ENCODE measurements around the gene PDGFA. TPM values are rescaled to one million over a fixed set of nuclear protein-coding genes. Genes with fewer than 3 reads are reported as not detected.

PDGFA gene
- total RNA-seq, 1 donor from 2014 or later, result 0.85 TPM

- TF ChIP-seq CTCF (IDR thresholded peaks at IDR 0.05; ENCODE audit: unreplicated experiment), result no peak
- H3K4me3 Mint-ChIP-seq (ENCODE audit: unreplicated experiment), result no peak overlapping the region
- H3K4me1 Mint-ChIP-seq (ENCODE audit: unreplicated experiment), result peaks cover 9% of the 10 kb centered on the region
- H3K27me3 Mint-ChIP-seq (ENCODE audit: unreplicated experiment), result peaks cover 3% of the 10 kb centered on the region
- no peak for DNase-seq (ENCODE audit: low spot score)
- no peaks in the 10 kb centered on the region for H3K36me3 Mint-ChIP-seq (ENCODE audit: low read depth, unreplicated experiment)
- H3K27ac Mint-ChIP-seq (ENCODE audit: unreplicated experiment), result no peak overlapping the region
- H3K9me3 Mint-ChIP-seq (ENCODE audit: unreplicated experiment), result no peaks in the 10 kb centered on the region
Measured at GRCh38 chr7:457814-458510, 61.7 kb downstream of the PDGFA start.

- TF ChIP-seq CTCF (IDR thresholded peaks at IDR 0.05; ENCODE audit: unreplicated experiment), result no peak
- DNase-seq (ENCODE audit: low spot score), result no peak
- Mint-ChIP-seq H3K27me3 (ENCODE audit: unreplicated experiment) (peaks cover 8% of the 10 kb centered on the region), H3K4me1 (ENCODE audit: unreplicated experiment) (no peaks in the 10 kb centered on the region), H3K4me3 (ENCODE audit: unreplicated experiment) (no peak overlapping the region), H3K27ac (ENCODE audit: unreplicated experiment) (no peak overlapping the region), H3K36me3 (ENCODE audit: low read depth, unreplicated experiment) (no peaks in the 10 kb centered on the region), H3K9me3 (ENCODE audit: unreplicated experiment) (no peaks in the 10 kb centered on the region)
Measured at GRCh38 chr7:455110-455928, 64.3 kb downstream of the PDGFA start.

GRCh38 chr7:454356-455109 is 65.1 kb downstream of the PDGFA start:
- H3K4me3 Mint-ChIP-seq (ENCODE audit: unreplicated experiment), result no peak overlapping the region
- H3K27ac Mint-ChIP-seq (ENCODE audit: unreplicated experiment), result no peak overlapping the region

GRCh38 chr7:453597-454306 is 65.9 kb downstream of the PDGFA start:
- Mint-ChIP-seq H3K27ac (ENCODE audit: unreplicated experiment) (no peak overlapping the region), H3K27me3 (ENCODE audit: unreplicated experiment) (peaks cover 12% of the 10 kb centered on the region), H3K4me1 (ENCODE audit: unreplicated experiment) (no peaks in the 10 kb centered on the region), H3K9me3 (ENCODE audit: unreplicated experiment) (no peaks in the 10 kb centered on the region), H3K4me3 (ENCODE audit: unreplicated experiment) (no peak overlapping the region), H3K36me3 (ENCODE audit: low read depth, unreplicated experiment) (no peaks in the 10 kb centered on the region)
- TF ChIP-seq CTCF (IDR thresholded peaks at IDR 0.05; ENCODE audit: unreplicated experiment), result no peak
- DNase-seq (ENCODE audit: low spot score), result no peak

More at GRCh38 chr7:454356-455109, 65.1 kb downstream of the PDGFA start:
- H3K9me3 Mint-ChIP-seq (ENCODE audit: unreplicated experiment), result no peaks in the 10 kb centered on the region
- H3K36me3 Mint-ChIP-seq (ENCODE audit: low read depth, unreplicated experiment), result no peaks in the 10 kb centered on the region
- H3K4me1 Mint-ChIP-seq (ENCODE audit: unreplicated experiment), result no peaks in the 10 kb centered on the region
- peaks cover 8% of the 10 kb centered on the region for H3K27me3 Mint-ChIP-seq (ENCODE audit: unreplicated experiment)
- TF ChIP-seq CTCF (IDR thresholded peaks at IDR 0.05; ENCODE audit: unreplicated experiment), result no peak
- DNase-seq (ENCODE audit: low spot score), result no peak

Data from endothelial cell (in vitro differentiated cells).